Gastroesophageal sphincter (tissue), 4 donors: ENCODE results near the gene CYP8B1. TPM values are rescaled to one million over a fixed set of nuclear protein-coding genes. Genes with fewer than 3 reads are reported as not detected.

Source experiments
- ATAC-seq: fragments of 150-250 bp; one replicate; pipeline ENCODE4 v1.9.1; 2016; ENCODE audit warnings: mild to moderate bottlenecking, moderate library complexity
- H3K27ac ChIP-seq, 4 donors: fragments of 200-600 bp; sonication (generic) in 3 of 4; 1 replicate in 3 of 4; 2 replicates in 1 of 4; pipeline ENCODE4 v1.5.1; 2016 to 2019
- H3K27me3 ChIP-seq: fragments of 200-600 bp; sonication (generic); one replicate; pipeline ENCODE4 v1.5.1; 2019
- H3K36me3 ChIP-seq, 2 donors: fragments of 200-600 bp; sonication (generic); one replicate each; pipeline ENCODE4 v1.5.1; 2019; ENCODE audit warnings: control low read depth in 1 of 2
- H3K4me1 ChIP-seq, 3 donors: fragments of 200-600 bp; sonication (generic); 1 replicate in 2 of 3; 2 replicates in 1 of 3; pipeline ENCODE4 v1.5.1; 2016 to 2019; ENCODE audit warnings: control low read depth in 2 of 3
- H3K4me3 ChIP-seq, 2 donors: fragments of 200-600 bp; sonication (generic); one replicate each; pipeline ENCODE4 v1.5.1; 2019; ENCODE audit warnings: mild to moderate bottlenecking in 1 of 2, moderate library complexity in 1 of 2
- H3K9me3 ChIP-seq, 3 donors: fragments of 200-600 bp; sonication (generic); one replicate each; pipeline ENCODE4 v1.5.1; 2017 to 2019; ENCODE audit warnings: control low read depth in 2 of 3
- EP300 ChIP-seq: sonication (generic); formaldehyde crosslinking; IDR thresholded peaks from one replicate; pipeline ENCODE4 v1.6.1; 2017; ENCODE audit warnings: antibody characterized with exemption, mild to moderate bottlenecking
- POLR2A ChIP-seq, 2 donors: fragments of 450-650 bp; IDR thresholded peaks; one replicate each; pipeline ENCODE4 v1.6.1; 2017; ENCODE audit warnings: antibody characterized with exemption in 2 of 2, mild to moderate bottlenecking in 2 of 2, moderate library complexity in 1 of 2
- POLR2AphosphoS5 ChIP-seq: sonication (generic); formaldehyde crosslinking; IDR thresholded peaks from one replicate; pipeline ENCODE4 v1.6.1; 2017; ENCODE audit warnings: antibody characterized with exemption
- WGBS, 2 donors: methylation state at CpG; one replicate each; pipeline ENCODE4 v1.1.5; 2018; ENCODE audit warnings: low coverage in 1 of 2; 5-methylcytosine and 5-hydroxymethylcytosine counted together
- total RNA-seq, 4 donors: library from RNA; depleted of rRNA; stranded (reverse); fragments of >200 nt; gene quantifications; one replicate each; pipeline ENCODE4 v1.1.0, GENCODE V29; 2016
- TF ChIP-seq, protein P1 (sequence below), 4 experiments: fragments of 200-600 bp in 2 of 4; fragments of 450-650 bp in 2 of 4; sonication (generic) in 1 of 4; IDR thresholded peaks; one replicate each; pipeline ENCODE4 v1.5.1; 2017 to 2019; ENCODE audit warnings: antibody characterized with exemption in 4 of 4, mild to moderate bottlenecking in 2 of 4, moderate library complexity in 2 of 4

The CYP8B1 gene
- total RNA-seq, 4 donors from 2014 or later: not detected

DNA sequence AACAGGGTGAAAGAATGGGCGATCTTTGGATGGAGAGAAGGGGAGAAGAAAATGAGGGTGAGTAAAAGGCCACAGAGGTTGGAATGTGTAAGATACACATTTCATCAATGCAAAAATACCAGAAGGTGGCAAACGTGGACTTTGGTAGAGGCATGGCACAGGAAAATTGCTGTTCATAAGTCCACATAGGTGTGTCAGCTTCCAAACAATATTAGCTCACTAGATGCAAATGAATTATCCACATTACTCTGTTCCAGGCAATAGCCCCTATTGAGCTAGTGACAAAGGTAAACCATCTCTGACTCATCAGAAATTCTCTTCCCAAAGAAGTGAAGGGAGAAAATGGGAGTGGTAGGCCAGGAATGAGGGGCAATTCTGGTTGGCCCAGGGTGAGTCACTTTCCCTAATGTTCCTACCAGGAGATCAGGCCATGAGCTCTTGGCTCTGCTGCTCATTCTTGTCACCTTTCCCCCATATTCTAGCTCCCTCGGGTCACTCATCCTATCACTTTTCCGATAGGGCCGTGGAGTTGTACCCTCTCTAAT lies 46.5 kb downstream of the CYP8B1 start:
- no peak for ATAC-seq
- H3K27ac ChIP-seq: no peak overlapping the region
- H3K36me3 ChIP-seq: no peaks in the 10 kb centered on the region

DNA sequence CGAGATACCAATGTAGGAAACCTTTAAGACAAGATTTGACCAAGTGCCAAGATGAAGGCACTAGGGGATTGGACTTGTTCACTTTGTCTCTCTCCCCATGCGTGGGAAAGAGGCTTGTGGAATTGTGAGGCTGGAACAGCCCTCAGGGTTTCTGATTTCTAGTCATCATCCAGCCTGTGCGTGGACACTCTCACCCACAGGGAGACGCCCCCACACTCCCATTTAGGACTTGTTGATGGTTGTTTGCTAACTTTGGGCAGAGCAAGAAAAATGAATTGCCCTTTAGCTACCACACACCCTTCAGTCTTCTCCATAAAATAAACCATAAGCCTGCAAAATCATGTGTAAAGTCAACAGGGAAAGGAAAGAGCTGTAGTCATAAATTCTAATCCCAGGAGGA lies 48.0 kb downstream of the CYP8B1 start:
- no peaks in the 10 kb centered on the region for H3K9me3 ChIP-seq
- no peaks in the 10 kb centered on the region for H3K27me3 ChIP-seq
- WGBS, 2 donors: 61 to 75% methylated on average over 3 to 4 of the region's 4 CpGs
- H3K27ac ChIP-seq: no peak overlapping the region
- no peaks in the 10 kb centered on the region for H3K36me3 ChIP-seq
- ATAC-seq: no peak
- peaks cover 0 to 17% (median 4%) of the 10 kb centered on the region in 3 donors for H3K4me1 ChIP-seq
- no peak overlapping the region for H3K4me3 ChIP-seq
- TF ChIP-seq POLR2AphosphoS5 (no peak), POLR2A (IDR thresholded peaks at IDR 0.05) (no peak), EP300 (no peak)
- TF ChIP-seq, protein P1, sequence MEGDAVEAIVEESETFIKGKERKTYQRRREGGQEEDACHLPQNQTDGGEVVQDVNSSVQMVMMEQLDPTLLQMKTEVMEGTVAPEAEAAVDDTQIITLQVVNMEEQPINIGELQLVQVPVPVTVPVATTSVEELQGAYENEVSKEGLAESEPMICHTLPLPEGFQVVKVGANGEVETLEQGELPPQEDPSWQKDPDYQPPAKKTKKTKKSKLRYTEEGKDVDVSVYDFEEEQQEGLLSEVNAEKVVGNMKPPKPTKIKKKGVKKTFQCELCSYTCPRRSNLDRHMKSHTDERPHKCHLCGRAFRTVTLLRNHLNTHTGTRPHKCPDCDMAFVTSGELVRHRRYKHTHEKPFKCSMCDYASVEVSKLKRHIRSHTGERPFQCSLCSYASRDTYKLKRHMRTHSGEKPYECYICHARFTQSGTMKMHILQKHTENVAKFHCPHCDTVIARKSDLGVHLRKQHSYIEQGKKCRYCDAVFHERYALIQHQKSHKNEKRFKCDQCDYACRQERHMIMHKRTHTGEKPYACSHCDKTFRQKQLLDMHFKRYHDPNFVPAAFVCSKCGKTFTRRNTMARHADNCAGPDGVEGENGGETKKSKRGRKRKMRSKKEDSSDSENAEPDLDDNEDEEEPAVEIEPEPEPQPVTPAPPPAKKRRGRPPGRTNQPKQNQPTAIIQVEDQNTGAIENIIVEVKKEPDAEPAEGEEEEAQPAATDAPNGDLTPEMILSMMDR (IDR thresholded peaks at IDR 0.05): no peak

More for the DNA sequence above, 46.5 kb downstream of the CYP8B1 start:
- H3K9me3 ChIP-seq: no peaks in the 10 kb centered on the region
- TF ChIP-seq POLR2AphosphoS5 (no peak), POLR2A (IDR thresholded peaks at IDR 0.05) (no peak), EP300 (no peak)
- TF ChIP-seq, protein P1 (IDR thresholded peaks at IDR 0.05): no peak
- no peak overlapping the region for H3K4me3 ChIP-seq
- no peaks in the 10 kb centered on the region for H3K27me3 ChIP-seq
- peaks cover 0 to 17% (median 4%) of the 10 kb centered on the region in 3 donors for H3K4me1 ChIP-seq
- WGBS, 2 donors: 92% methylated on average over 2 to 5 of the region's 5 CpGs

DNA sequence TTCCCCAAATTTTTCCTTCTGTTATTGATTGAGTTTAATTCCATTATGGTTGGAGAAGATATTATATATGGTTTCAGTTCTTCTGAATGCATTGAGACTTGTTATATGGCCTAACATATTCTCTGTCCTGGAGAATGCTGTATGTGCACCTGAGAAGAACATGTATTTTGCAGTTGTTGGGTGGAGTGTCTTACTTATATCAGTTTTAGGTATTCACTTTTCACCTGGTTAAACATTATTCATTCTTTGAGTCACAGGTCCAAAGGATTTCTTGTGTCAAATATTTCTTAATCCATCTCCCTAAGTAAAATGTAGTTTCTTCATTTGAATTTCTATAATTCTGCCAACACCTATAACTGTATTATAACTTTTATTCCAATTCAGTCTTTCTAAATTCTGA lies 48.7 kb downstream of the CYP8B1 start:
- Histone ChIP-seq H3K4me1 (peaks cover 0 to 17% (median 4%) of the 10 kb centered on the region in 3 donors), H3K9me3 (no peaks in the 10 kb centered on the region), H3K27ac (no peak overlapping the region), H3K27me3 (no peaks in the 10 kb centered on the region), H3K36me3 (no peaks in the 10 kb centered on the region), H3K4me3 (no peak overlapping the region)
- TF ChIP-seq, protein P1 (IDR thresholded peaks at IDR 0.05): no peak
- TF ChIP-seq POLR2AphosphoS5: no peak
- TF ChIP-seq POLR2A (IDR thresholded peaks at IDR 0.05): no peak
- no peak for TF ChIP-seq EP300
- ATAC-seq: no peak

DNA sequence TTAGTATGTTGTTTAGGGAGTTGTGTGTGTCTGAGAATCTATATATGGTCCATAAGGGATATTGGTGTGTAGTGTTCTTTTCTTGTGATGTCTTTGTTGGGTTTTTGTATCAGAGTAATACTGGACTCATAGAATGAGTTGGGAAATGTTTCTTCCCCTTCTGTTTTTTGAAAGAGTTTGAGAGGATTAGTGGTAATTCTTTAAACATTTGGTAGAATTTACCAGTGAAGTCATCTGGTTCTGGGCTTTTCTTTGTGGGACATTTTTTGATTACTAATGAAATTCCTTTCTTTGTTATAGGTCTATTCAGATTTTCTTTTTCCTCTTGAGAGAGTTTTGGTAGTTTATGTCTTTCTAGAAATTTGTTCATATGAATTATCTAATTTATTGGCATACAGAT lies 49.5 kb downstream of the CYP8B1 start:
- Histone ChIP-seq H3K4me1 (peaks cover 0 to 13% (median 3%) of the 10 kb centered on the region in 3 donors), H3K27ac (no peak overlapping the region), H3K9me3 (no peaks in the 10 kb centered on the region), H3K4me3 (no peak overlapping the region), H3K27me3 (no peaks in the 10 kb centered on the region), H3K36me3 (no peaks in the 10 kb centered on the region)
- TF ChIP-seq POLR2A (IDR thresholded peaks at IDR 0.05) (no peak), EP300 (no peak), POLR2AphosphoS5 (no peak)
- TF ChIP-seq, protein P1 (IDR thresholded peaks at IDR 0.05): no peak
- no peak for ATAC-seq

DNA sequence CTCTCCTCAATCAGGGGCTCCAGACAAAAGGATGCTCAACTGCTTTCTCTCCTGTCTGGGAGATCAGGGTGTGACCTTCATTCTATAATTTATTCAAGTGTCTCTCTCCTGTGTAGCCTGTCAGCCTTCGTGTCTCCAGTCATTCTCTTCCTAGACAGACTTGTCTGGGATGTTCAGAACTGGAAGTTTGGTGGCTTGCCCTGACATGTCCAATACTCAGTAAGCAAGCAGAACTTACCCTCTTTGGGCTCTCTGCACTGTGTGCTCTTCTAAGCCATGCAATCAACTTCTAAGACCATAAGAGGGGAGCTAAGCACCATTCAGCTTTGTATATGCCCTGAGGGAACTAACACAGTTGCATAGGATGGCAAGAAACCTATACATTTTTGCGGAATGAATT lies 52.3 kb downstream of the CYP8B1 start:
- no peak for TF ChIP-seq POLR2AphosphoS5
- TF ChIP-seq, protein P1 (IDR thresholded peaks at IDR 0.05): no peak
- TF ChIP-seq POLR2A (IDR thresholded peaks at IDR 0.05): no peak
- TF ChIP-seq EP300: no peak
- H3K4me3 ChIP-seq: no peak overlapping the region
- peaks cover 0 to 9% (median 0%) of the 10 kb centered on the region in 3 donors for H3K4me1 ChIP-seq
- H3K27ac ChIP-seq: no peak overlapping the region
- H3K36me3 ChIP-seq: no peaks in the 10 kb centered on the region
- no peaks in the 10 kb centered on the region for H3K27me3 ChIP-seq
- no peaks in the 10 kb centered on the region for H3K9me3 ChIP-seq
- no peak for ATAC-seq
- WGBS, 2 donors: 88 to 89% methylated on average over 2 of the region's 2 CpGs
